NCI-H226 (cell line): ENCODE data around the gene PTPRR.
"Not testable (repeated sequence)": the region's sequence is repeated elsewhere in the genome, so short reads cannot be mapped to it uniquely, and the experiment has no call there.

Source experiments
- DNase-seq: peaks from one replicate; pipeline ENCODE4 v3.0.0-alpha.2; 2015

The PTPRR gene

GRCh38 chr12:70838127-70838526, 82.4 kb downstream of the PTPRR start:
- DNase-seq, result no peak

- no peak for DNase-seq
Observed at GRCh38 chr12:70837026-70837425, 83.5 kb downstream of the PTPRR start.

DNA sequence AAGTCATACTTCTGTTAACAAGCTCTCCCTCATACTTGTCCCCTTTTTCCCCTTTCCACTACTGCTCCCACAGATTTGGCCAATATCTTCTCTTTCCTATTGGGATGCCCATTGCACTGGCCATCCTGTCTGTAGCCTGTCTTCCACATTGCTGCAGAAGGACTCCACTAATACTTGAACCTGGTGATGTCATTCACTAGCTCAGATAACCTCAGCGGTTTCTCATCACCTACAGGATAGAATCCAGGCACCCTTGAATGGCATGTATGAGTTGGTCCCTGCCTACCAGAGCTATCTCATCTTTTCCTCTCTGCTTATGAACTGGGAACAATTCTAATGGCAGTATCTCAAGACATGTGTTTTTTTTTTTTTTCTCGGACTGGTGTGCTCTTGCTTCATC, 84.6 kb downstream of the PTPRR start:
- peak; percentile 34 for DNase-seq

GRCh38 chr12:70831543-70831942, 89.0 kb downstream of the PTPRR start:
- peak; percentile 76 for DNase-seq

- DNase-seq, result no peak
Observed at GRCh38 chr12:70830221-70831061, 90.1 kb downstream of the PTPRR start.

DNA sequence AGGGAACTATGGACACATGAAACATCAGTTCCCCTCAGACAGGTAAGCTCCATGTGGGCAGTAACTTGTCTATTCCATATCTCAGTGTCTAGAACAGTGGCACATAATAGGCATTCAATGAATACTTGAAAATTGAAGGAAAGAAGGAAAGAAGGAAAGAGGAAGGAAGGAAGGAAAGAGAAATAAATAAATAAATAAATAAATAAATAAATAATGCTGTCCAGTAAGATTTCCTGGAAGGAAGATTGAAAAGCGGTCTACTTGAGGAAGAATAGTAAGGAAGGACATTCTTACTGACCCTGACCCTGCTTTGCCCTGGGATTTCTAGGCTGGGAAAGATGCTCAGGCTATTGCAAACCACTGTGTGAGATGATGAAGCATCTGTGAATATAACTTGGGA, 91.5 kb downstream of the PTPRR start:
- no peak for DNase-seq

GRCh38 chr12:70828351-70828750, 92.2 kb downstream of the PTPRR start:
- no peak for DNase-seq

- DNase-seq, result no peak
Observed at GRCh38 chr12:70826156-70826555, 94.4 kb downstream of the PTPRR start.

GRCh38 chr12:70824511-70824910, 96.0 kb downstream of the PTPRR start:
- DNase-seq, result no peak

- no peak for DNase-seq
Observed at GRCh38 chr12:70823182-70823976, 97.2 kb downstream of the PTPRR start.

GRCh38 chr12:70822412-70822811, 98.1 kb downstream of the PTPRR start:
- DNase-seq, result no peak

DNA sequence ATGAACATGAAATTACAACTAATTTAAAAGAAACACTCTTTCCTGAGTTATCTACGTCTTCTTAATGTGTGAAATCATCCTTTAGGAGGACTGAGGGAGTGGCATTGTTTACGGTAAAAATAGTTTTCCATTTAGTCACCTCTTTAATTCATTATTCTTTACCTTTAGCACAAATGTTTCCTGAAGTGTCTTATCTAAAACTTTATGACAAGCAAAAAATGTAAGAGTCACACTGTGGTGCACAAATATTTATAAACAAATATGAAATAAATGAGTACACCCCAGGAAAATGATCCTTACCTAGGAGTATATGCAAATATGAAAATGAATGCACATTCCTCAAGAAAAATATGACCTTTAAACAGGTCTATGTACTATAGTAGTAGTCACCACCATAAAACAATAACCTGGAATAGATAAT, 104.6 kb downstream of the PTPRR start:
- DNase-seq, result peak; percentile 68

DNA sequence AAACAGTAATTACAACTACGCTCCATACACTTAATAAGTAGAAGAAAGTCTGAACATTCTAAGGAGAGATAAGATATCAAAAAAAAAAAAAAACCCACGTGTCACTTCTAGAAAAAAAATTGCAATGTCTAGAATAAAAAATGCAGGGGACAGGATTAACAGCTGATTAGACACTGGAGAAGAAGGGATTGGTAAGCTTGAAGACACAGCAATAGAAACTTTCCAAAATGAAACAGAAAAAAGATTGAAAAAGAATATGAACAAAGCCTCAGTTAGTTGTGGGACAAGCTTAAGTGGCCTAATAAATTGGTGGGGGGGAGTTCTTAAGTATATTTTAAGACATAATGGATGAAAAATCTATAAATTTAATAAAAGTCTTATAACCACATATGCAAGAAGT, 105.5 kb downstream of the PTPRR start:
- no peak for DNase-seq

- DNase-seq, result no peak
Observed at GRCh38 chr12:70813559-70813958, 107.0 kb downstream of the PTPRR start.

- no peak for DNase-seq
Observed at GRCh38 chr12:70812136-70812535, 108.4 kb downstream of the PTPRR start.

DNA sequence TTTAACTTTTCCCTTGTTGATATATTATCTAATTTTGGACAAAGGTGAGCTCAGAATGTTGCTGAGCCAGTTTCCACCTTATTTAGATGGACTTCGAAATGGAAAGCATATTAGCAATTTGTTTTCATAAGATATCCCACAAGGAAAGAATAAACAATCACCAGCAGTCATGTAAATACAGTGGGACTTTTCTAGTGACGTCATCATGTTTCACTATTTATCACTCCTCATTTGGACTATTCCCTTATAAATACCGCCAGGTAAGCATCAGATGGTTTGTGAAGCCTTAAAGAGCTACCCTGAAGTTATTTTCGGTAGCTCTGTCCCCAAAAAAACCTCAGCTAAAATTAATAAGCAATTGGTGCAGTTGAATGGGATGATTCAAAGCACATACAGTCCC, 110.7 kb downstream of the PTPRR start:
- DNase-seq, result no peak

DNA sequence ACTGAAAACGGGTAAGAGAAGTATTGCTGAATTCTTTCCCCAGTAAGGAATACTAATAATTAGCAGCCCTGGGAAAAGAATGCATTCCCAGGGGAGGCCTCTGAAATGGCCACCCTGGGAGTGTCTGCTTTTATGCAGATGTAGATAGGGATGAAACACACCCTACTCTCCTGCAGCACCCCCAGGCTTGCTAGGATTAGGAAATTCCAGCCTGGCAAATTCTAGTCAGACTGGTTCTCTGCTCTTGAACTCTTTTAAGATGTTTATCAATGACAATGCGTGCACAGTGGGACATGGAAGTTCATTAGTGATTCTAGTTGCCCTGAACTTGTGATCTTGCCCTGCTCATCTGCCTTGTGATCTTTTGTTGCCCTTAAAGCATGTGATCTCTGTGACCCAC, 112.5 kb downstream of the PTPRR start:
- not testable (repeated sequence) for DNase-seq

DNA sequence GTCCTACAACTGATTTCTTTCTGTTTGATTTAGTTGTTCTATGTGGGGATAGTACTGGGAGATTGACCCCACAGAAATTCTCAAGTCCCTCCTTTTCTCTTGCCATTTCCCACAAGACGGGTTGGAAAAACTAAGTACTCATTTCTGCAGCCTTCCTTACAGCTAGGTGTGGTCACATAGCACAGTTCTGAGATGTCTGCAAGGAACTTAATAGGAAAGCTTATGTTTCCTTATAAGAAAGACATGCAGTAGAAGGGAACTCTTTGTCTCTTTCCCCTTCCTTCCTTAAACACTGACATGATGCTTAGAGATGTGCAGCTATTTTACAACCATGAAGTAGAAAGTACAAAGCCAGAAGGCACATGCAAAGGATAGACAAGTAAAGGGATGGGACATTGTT, 113.7 kb downstream of the PTPRR start:
- no peak for DNase-seq

DNA sequence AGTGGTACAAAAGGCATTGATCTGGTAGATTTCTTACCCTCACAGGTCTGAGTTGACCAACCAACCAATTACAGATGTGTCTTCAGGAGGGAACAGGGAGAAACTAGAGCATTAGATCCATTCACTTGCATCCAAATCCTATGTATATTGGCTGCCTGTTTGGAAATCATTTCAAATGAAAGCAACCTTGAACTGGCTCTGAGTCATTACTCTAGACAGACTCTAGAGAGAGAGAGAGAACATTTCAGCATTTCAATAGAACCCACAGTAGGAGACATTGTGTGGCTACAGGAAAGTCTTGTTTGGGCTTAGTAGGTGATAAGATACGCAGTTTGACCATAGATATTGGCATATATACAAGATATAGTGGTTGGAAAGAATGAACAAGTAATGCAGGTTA, 114.5 kb downstream of the PTPRR start:
- DNase-seq, result no peak

DNA sequence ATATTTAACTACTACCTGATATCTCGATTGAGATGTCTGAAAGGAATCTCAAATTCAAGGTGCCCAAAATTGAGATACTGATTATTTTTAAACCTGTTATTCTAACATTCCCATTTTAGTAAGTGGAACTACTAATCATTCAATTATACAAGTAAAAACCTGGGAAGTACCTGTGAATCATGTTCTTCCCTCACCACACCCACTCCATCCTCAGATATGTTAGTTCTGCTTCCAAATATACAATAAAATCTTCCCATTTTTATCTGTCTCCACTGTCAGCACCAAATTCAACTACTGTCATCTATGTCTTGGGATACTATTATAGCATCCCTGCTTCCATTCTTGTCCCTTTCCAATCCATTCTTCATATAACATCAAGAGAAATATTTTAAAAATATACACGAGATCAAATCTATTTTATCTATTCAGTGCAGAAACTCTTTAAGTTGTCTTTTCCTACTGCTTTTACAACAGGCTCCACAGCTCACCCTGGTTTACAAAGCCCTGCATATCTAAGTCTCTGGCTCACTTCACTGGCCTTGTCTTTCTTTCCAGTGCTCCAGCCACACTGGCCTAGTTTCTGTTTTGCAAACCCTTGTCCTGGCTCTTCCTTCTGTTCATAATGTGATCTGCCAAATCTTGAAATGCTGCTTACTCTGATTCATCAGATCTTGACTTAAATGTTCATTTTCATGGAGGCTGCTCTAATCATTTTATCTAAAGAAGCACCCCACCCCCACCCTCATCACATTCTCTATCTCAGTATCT, 122.3 kb downstream of the PTPRR start:
- DNase-seq, result no peak

DNA sequence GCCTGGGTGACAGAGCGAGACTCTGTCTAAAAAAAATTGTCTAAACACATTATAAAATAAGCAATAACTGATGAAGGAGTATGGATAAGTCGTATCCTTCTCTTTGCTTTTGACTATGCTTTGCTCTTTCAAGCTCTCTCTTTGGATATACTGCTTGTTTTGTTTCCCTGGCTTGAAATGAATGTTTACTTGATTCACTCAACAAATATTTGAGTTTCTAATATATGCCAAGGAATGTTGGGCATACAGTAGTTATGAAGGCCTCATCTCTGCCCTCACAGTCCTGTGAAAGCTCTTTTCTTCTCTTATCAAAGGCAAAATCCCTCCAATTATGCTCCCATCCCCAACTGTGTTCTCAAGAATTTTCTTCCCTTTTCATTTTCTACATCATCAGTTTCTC, 123.5 kb downstream of the PTPRR start:
- DNase-seq, result no peak

DNA sequence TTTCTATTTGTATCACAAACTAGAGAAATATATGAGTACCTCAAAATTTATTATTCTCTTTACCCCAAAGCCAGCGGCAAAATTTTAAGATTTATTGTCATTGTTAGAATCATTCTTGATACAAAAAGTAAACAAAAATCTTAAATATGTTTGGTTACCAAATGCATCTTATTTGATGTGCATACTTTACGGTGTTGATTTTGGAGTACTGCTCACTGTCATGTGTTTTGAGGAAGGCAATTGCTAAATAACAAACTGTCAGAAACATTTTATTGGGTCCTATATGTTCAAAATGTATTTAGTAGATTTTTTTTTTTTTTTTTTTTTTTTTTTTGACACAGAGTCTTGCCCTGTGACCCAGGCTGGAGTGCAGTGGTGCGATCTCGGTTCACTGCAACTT, 124.9 kb downstream of the PTPRR start:
- no peak for DNase-seq

DNA sequence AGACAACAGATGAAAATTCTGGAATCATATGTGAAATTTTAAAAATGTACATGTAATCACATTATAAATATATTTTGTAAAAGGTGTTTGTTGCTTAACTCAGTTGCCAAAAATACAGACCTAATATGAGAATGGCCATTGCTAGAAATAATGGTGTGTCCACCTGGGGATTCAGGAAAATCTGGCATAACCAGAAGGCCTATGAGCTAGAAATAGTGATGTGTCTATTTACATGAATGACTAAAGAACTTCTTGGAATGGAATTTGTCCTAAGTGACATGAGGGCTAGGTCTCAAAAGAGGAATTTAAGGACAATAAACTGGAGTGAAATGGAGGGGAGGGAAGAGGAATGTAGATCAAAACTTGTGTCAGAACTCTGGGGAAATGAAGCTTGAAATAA, 126.4 kb downstream of the PTPRR start:
- no peak for DNase-seq

DNA sequence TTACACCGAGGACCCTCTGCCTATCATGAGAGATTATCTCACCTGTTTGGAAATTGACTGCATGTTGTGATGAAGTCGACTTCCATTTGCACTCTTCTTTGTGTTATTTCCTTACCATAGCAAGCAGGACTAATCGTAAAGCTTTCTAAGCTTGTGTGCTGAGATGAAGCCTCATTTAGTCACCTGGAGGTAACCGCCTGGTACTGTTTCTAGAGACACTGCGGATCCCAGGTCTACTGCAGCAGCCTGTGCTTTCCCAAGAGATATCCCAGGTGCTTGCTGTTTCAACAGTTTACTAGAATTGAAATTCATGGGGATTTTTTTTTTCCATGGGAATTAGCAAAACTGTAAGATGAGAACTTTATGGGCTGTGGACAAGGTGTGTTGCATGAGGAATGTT, 131.8 kb downstream of the PTPRR start:
- DNase-seq, result no peak
